Hindlimb muscle (tissue), 1 donor: ENCODE results near the gene TAT. TPM values are rescaled to one million over a fixed set of nuclear protein-coding genes. Genes with fewer than 3 reads are reported as not detected.

ENCODE experiments used
- DNase-seq: peaks from one replicate; pipeline ENCODE4 v3.0.0-alpha.2; 2013
- polyA plus RNA-seq: library from polyadenylated mRNA; unstranded; fragments of 120-200 nt; gene quantifications from one replicate; pipeline ENCODE4 v1.2.1, GENCODE V29; 2013; ENCODE audit not compliant: insufficient read length

The TAT gene
- polyA plus RNA-seq, 1 donor = not detected

DNA sequence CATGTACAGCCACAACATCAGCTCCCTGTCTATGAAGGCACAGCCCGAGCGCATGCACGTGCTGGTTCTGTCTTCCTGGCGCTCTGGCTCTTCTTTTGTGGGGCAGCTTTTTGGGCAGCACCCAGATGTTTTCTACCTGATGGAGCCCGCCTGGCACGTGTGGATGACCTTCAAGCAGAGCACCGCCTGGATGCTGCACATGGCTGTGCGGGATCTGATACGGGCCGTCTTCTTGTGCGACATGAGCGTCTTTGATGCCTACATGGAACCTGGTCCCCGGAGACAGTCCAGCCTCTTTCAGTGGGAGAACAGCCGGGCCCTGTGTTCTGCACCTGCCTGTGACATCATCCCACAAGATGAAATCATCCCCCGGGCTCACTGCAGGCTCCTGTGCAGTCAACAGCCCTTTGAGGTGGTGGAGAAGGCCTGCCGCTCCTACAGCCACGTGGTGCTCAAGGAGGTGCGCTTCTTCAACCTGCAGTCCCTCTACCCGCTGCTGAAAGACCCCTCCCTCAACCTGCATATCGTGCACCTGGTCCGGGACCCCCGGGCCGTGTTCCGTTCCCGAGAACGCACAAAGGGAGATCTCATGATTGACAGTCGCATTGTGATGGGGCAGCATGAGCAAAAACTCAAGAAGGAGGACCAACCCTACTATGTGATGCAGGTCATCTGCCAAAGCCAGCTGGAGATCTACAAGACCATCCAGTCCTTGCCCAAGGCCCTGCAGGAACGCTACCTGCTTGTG lies 40.0 kb downstream of the TAT start:
- DNase-seq = no peak

DNA sequence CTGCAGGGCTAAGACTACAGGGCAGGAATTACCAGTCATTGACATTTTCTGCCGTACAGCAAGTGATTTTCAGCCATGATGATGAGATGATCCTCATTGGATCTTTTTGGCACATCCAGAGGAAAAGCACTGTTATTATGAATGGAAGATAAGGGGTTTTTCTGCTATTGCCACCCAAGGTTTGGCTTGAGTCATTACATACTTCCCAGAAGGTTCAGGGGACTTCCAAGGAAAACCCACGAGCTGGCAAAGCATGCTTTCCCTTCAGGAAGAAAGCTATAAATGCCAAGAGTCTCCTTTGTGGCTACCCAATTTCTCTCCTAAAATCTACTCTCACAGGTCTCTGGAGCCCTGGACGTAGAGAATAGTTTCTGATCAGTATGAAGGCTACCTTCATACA lies 44.5 kb downstream of the TAT start:
- DNase-seq = no peak

DNA sequence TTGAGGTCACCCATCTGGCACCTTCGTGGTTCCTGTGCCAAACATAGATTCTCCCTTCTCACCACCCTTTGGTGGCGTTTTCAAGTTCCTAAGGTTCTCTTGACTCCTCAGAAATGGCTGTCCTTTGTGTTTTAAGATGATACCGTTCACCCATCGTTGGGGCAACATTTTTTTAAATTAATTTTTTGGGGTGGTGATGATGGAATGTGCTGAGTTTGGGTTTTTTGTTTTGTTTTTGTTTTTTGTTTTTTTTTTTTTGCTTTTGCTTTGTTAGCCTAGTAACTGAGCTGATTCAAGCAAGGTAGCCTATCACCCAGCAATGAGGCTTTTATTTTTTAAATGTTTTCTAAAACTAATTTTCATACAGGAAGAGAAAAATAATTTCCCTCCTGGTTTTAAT lies 48.0 kb downstream of the TAT start:
- no peak for DNase-seq

DNA sequence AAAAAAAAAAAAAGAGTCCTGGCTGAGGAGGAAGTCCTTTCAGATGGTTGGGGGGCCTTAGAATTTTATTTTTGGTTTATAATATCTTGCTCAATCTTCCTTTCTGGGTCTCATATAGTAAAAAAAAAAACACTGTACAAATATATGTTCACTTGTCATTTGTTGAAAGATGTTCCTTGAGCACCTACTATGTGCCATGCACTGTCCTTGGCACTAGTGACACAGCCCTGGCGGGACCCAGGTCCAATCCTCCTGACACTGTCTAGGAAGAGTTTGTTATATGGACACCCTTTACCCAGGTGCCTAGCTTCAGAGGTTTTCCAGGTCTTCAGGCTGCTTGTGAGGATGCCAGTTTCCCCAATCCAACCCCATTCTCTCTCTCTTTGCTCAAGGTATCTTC lies 48.6 kb downstream of the TAT start:
- no peak for DNase-seq

DNA sequence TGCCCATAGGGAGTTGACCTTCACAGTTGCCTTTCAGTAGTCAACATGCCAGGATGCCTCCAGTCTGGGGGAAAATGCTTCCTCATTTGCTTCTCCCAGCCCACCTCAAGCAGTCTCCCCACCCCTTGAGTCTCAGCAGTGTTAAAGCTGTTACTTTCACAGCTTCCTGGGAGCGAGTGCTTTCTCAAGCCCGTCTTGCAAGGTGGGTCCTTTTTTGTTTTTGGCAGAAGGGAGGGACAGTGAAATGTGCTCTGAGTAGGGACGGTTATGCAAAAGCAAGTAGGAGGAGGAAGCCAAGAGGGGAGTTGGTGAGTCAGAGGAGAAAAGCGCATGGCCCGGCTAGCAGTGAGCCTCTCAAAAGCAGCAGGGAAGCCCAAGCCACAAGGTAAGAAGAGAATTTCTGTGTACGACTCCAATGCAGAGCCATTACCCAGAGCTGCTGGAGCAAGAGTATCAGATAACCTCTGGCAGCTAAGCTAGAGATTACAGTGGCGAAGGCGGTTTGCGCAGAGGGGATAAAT lies 50.7 kb downstream of the TAT start, which contains the start of gene CHST4:
TSS of gene CHST4 (plus strand) at position 316 of the 521 bp plus-strand sequence. CDS start 10,252 bp downstream, outside the sequence.
- DNase-seq = no peak

DNA sequence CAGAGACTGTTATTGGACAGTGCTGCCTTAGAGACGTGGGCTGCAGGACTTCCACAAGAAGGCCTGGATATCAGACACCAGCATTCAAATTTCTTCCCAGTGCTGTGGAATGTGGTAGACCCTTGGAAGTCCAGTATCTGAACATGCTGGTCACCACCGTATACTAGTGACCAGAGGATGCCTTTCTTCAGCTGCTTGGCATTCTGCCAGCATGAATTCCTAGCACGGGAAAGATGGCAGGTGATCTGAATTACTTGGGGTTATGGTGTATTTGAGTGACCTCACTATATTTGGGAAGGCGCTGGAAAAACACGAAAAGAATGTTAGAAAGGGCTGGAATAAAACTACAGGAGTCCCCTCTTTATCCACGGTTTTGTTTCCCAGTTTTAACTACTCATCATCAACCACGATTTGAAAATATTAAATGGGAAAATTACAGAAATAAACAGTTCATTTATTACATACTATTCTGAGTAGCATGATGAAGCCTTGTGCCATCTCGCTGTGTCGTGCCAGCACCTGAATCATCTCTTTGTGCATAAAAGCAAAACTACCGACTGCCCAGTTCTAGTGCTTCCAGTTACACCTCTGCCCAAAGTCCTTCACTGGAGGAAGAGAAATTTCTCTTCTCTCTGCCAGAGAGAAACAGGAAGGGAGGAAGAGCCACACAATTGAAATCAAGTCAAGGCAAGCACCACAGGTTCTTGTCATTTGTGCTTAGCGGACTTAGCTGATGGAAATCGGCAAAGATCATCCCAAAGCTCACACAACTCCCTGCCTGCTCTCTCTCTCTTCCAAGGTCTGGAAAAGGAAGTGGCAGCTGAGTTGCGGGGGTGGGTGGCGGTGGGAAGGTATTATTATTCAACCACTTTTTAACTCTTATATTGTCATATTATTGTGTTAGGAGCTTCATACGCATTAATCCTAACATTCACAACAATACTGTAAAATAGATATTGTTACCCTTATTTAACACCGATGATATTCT lies 52.0 kb downstream of the TAT start:
- no peak for DNase-seq

DNA sequence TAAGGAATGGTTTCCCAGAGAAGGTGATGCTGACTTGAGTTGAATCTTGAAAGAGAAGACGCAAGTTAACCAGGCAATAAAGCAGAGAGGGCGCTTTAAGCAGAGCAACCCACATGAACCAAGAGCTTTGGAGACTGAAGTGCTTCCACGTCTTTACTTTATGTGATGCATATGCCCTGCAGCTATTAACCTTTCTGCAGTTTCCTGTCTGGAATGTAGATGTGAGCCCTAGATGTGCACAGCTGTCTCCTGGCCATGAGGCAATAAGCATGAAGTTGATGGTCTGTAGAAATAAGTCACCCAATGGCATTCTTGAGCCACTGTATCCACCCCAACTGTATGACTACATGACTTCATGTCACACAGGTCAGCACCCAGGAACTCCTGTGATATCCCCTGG lies 56.3 kb downstream of the TAT start:
- DNase-seq = no peak

Other genes starting within 250 kb of the TAT start
- 0.46 TPM for gene CALB2, start 218.4 kb downstream of the TAT start, polyA plus RNA-seq
- not detected for gene TLE7, start 135.0 kb downstream of the TAT start, polyA plus RNA-seq
- 12.1 TPM for gene ZNF23, start 114.8 kb downstream of the TAT start, polyA plus RNA-seq
- gene ZNF19, start 87.8 kb downstream of the TAT start, polyA plus RNA-seq = 2.6 TPM
- gene CHST4, start 50.7 kb downstream of the TAT start, polyA plus RNA-seq = not detected
- gene MARVELD3, start 49.1 kb upstream of the TAT start, polyA plus RNA-seq = 0.15 TPM
- 6.3 TPM for gene PHLPP2, start 147.6 kb upstream of the TAT start, polyA plus RNA-seq
- gene AP1G1, start 231.7 kb upstream of the TAT start, polyA plus RNA-seq = 49.0 TPM